GM18502 (cell line): ENCODE measurements around the gene LPGAT1.

Source experiments
- ATAC-seq: cut with Tn5 transposase; IDR thresholded peaks from one replicate; pipeline ENCODE4 v1.9.1; 2021; ENCODE audit warnings: mild to moderate bottlenecking; ENCODE audit not compliant: unreplicated experiment, poor library complexity

LPGAT1 gene

DNA sequence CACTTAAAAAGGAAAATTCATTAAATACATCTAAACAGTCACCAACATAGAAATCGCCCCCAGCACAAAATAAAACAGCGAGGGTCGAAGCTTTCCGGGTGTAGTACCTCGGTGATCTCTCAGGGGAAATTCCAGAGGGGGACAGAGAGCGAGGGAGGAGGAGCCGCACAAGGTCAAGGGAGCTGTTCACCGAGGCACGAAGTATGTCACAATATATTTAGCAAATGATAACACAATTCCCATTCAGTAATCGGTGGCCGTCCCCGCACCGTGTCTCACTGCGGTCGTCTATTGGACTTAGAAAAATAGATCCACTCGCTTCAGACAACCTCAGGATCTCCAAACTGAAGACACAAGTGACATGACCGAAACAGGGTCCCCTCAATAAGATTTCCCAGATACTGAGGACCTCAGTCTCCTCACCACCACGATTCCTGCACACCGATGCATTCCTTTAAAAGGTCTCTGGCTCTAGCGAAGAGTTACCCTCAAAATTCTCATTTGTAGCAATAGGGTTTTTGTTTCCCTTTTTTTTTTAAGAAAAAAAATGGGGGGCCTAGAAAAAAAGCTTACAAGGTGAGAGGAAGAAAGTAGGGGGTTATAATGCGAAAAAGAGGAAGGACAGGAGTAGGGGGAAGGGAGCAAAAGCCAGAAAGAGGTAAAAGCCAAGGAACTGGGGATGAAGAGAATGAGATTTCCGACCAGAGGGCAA is 1.1 kb downstream of the LPGAT1 start:
- ATAC-seq, result no peak

DNA sequence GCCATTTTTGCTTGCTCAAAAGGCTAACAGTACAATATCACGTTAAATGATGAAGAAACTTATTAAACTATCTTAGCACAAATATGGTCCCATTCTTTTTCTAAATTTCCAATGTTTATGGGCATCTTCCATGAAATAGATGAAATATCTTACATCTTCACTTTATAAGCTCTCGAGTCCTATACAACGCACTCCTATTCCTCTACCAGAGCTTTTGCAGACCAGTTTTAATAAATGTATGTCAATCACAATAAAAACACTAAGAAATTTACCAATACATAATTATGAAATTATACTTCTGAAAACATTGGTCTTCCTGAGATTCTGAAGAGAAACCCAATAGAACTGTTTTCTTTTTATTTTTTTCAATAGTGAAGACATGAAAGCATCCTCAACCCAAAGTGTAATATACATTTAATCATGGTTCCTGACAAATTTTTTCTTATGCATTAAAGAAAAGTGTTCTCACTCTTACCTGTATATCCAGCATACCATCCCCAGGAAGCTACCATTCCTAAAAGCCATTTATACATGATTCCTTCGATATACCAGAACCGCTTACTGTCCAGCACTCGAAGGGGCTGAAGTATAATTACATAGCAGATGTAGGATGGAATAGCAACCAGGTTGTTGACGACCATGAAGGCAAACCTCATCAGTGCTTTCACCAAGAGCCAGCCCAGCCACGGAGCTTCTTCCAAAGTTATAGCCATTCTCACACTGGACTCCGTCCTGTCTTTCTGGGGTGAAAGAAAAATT is 1.8 kb downstream of the LPGAT1 start:
- no peak for ATAC-seq

DNA sequence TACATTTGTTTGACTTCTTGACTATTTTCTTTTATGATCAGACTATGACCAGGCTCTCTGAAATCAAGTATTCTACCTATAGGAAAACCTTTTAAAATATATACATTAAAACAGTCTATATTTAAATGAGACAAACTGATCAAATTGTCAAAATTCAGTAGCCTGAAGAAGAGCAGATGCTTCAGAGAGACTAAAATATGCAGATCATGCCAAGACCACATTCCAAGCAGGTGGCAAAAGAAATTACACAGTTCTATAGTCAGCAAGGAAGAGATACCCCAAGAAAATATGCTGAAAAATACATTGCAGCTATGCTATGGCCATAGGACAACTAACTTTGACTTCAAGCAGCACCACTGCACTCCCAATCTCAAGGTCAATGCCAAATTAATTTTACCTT is 3.5 kb downstream of the LPGAT1 start:
- ATAC-seq, result no peak

DNA sequence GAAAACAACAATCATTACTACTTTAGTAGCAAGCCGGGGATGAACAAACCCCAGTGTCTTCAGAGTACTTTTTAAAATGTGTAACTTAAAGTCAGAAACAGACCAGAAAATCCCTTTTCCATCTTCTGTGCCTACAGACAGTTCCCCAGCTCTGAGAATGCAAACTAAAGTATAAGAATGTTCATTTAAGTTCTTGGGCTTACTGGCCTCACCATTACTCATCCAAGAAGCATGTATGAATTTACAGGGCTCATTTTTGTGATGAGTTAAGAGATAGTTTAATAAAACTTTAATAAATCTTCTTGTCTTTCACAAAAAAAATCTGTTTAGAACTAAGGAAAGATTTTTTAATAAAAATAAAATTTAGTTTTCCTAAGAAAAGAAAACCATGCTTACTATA is 4.6 kb downstream of the LPGAT1 start:
- ATAC-seq, result no peak

DNA sequence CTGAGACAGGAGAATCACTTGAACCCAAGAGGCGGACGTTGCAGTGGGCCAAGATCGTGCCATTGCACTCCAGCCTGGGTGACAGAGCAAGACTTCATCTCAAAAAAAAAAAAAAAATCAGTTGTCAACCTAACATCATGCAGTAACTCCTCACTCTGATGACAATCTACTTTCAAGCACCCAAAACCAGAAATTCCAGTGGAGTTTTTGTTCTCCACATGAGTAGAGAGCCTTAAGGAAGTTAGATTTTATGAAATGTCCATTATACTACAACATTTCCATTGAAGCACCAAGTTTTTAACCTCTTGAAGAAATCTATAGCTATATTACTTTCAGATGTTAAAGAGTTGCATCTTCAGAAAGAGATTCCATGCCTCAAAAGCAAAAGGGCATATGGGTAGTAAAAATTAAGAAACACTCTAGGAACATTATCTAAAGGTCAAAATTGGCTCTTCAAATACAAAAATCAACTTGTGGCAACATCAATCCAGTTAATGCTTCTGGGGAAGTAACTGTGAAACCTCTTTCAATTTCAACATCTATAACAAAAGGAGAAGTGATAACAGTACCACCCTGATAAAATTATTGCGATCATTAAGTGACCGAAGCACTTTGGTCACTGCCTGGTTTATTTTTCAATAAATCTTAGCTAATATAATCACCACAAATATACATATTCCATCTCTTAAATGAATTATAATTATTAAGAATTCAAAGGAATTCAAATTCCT is 7.7 kb downstream of the LPGAT1 start:
- ATAC-seq, result no peak

DNA sequence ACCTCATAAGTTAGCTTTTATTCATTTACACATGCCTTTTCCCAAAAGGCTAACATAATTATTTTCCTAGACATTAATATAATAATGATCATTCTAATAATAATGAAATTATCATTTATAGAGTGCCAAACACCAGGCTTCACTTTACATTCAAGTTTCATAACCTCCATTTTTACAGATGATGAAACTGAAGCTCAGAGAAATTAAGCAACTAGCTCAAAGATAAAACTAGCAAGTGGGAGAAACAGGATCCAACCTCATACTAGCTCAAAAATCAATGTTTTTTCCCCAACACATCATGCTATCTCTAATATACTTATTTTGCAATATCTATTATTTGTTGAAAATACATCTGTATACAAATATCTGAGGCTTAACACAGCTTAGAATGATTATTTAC is 14.0 kb downstream of the LPGAT1 start:
- no peak for ATAC-seq

DNA sequence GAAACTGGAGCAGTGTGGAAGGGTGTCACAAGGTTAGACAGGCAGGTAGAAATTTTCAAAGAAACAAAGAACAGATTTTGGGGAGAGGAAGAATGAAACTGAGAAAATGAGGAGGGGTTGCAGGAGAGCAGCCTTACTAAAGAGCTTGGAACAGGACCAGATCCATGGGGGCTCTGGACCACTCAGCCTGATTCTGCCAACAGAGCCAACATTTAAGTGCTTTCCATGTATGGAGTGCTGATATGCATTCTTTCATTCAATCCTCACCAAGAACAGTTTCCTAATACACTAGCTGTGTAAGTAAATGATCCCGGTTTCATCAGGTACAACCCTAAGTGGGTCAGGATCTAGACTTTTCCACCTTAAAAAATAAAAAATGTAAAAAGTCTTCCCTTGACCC is 16.2 kb downstream of the LPGAT1 start:
- no peak for ATAC-seq

DNA sequence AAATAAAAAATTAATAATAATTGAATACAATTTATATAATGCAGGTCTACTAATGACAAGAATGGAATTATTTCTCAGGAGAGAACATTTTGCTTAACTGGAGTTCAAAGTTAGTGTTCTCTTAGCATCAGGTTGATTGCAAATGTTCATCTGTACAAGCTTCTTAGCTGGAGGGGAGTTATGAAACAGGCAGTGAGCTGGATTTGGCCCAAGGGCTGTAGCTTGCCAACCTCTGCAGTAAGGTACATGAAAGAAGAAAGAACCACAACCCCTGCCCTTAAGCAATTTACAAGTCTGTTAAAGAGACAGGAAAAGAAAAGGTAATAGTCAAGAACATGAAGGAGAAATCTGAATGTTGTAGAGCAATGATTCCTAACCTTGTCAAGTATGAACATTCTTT is 17.0 kb downstream of the LPGAT1 start:
- ATAC-seq, result no peak

DNA sequence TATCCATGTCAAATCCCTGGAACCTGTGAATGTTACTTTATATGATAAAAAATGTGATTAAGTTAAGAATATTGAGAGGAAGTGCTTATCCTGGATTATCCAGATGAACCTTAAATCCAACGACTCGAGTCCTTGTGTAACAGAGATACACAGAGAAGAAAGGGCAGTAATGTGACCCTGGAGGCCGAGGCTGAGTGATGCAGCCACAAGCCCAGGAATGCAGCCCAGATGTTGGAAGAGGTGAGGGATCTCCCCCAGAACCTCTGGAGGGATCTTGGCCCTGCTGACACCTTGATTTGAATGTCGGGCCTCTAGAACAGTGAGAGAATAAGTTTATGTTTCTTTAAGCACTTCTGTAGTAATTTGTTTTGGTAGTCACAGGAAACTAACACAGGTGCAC is 18.0 kb downstream of the LPGAT1 start:
- ATAC-seq, result no peak

DNA sequence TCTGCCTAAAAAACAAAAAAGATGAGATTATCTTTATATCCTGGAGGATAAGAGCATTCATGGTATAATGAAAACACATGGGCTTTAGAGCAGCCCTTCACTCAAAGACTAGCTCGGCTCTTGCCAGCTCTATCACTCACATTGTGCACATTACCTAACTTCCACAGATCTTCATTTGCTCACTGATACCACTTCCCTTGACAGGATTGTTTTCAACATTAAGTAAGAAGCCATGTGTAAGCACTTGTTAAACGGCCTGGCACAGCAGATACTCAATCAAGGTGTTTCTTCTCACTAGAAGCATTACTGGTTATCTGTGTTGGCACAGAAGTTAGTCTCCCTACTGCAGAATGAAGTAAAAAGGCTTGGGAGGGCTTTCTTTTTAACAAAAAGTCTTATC is 18.7 kb downstream of the LPGAT1 start:
- no peak for ATAC-seq

DNA sequence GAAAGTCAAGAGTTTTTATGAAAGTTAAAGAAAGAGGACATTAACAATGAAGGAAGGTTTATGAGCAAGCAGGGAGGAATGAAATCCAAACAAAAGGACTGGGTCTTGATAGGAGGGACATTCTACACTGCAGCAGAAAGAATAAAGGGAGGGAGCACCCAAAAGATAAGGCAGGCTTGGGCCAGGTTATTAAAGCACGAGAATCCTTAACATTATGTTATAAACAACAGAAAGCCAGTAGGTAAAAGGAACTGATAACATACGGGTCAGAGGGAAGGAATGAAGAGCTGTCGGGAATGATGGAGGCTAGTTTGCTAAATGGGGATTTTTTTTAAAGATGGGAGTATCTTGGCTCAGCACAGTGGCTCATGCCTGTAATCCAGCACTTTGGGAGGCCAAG is 19.4 kb downstream of the LPGAT1 start:
- ATAC-seq, result no peak

DNA sequence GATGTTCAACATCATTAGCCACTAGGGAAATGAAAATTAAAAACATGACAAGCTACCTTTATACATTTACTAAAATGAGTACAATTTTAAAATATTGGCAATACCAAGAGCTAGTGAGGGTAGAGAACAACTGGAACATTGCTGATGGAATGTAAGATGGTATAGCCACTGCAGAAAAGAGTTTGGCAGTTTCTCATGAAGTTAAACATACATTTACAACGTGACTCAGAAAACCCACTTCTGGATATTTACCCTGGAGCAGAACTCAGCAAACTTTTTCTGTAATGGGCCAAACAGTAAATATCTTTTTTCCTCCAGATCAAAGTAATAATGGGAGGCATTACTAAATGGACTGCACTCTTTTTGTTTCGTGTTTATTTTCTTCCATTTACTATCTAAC is 22.1 kb downstream of the LPGAT1 start:
- ATAC-seq, result no peak

DNA sequence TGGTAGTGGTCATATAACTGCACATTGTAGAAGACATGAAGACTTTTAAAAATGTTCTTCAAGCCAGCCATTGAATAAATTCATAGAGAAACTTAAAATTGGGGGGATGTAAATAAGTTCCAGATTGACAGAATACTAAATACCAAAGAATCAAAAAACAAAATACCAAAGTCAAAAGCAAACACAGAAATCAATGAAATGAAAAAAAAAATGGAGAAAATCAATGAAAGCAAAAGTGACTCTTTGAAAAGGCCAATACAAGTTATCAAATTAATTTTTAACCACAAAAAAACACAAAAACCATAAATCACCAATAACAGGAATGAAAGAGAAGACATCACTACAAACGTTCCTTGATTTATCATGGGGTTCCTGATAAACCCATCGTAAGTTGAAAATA is 25.6 kb downstream of the LPGAT1 start:
- no peak for ATAC-seq

DNA sequence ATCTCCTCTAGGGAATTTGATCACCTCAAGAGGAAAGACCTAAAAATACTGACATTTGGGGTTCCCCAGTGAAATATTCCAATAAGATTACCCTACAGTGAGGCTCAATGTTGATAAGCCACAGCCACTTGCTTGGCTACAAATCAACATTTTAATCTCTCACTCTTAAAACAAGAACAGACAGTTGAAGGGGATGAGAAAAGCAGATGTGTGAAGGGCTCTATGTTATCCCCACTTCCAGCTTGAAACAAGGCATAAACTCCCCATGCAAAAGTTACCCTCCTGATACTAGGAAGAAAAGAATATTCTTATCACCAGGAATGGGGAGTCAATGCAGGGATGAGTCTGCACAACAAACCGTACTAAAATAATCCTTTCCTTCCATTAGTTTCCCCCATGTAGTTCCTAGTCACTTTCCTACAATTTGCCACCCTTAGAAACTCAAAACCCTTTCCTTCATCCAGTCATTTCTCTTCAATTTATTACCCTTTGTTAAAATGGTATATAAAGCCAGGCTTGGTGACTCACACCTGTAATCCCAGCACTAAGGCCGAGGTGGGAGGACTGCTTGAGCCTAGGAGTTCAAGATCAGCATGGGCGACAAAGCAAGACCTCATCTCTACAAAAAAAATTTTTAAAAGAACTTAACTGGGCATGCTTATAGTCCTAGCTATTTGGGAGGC is 29.5 kb downstream of the LPGAT1 start:
- no peak for ATAC-seq

DNA sequence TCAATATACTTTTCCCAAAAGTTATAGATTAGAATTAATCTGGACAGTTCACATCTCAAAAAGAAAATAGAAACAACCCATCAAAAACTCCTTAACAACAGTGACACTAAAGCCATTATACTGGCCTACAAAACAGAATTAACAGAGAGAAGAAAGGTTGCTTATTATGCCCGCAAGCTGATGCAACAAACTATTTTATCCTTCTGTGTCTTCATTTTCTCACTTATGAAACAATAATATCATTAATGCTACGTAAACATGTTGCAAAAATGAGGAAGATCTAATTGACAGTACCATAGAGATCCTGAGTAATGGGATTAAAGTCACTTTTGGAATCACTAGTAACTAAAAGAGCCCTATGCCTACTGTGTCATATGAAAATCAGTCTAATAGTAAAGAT is 32.6 kb downstream of the LPGAT1 start:
- ATAC-seq, result no peak

DNA sequence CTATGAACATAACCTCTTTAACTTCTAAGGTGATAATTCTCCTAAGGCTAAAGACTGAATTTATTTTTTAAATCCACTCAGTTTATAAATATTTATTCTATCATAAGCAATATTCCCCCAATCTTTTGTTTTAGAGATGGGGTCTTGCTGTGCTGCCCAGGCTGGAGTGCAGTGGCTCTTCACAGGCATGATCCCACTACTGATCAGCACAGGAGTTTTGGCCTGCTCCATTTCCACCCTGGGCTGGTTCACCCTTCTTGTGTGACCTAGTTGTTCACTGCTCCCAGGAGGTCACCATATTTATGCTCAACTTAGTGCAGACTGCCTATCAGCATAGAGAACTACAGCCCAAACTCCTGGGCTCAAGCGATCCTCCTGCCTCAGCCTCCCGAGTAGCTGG is 38.6 kb downstream of the LPGAT1 start:
- no peak for ATAC-seq

DNA sequence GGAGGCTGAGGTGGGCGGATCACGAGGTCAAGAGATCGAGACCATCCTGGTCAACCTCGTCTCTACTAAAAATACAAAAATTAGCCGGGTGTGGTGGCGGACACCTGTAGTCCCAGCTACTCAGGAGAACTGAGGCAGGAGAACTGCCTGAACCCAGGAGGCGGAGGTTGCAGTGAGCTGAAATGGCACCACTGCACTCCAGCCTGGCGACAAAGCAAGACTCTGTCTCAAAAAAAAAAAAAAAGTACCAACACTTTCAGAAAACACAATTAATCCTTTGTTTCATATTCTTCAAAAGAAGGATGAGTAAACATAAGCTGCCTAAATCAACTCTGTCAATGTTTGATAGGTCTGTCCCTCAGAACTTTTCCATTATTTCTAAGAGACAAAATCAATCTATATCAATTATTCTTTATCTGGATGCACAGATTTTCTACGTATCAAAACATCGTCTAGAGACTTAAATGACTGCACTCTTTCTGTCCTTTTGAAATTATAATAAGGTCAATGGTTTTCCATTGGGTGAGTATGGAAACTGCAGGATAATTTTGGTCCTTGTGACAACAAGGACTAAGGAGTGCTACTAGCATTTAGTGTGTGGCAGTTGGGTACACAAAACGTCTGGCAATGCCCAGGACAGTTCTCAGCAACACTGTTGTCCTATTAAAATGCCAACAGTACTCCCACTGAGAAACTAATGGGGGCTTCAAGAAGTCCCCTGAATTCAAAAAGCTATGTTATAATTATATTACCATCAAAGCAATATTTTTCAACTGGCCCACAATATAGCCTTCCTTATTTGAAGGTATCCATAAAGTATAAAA is 40.7 kb downstream of the LPGAT1 start:
- ATAC-seq, result no peak

DNA sequence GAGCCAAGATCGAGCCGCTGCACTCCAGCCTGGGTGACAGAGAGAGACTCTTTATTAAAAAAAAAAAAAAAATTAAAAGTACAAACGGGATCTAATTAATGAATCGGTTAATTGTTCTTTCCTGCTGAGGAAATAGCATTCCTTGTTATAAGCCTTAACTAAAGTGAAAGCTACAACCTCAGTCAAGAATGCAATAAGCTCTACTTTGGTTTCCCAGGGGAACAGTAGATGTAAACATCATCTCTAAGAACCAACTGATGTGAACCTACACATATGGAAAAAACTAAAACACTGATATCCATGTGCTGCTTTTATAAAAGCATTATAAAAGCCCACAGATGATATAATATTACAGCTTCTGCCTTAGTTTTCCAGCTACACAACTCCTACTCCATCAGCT is 41.9 kb downstream of the LPGAT1 start:
- ATAC-seq, result no peak

DNA sequence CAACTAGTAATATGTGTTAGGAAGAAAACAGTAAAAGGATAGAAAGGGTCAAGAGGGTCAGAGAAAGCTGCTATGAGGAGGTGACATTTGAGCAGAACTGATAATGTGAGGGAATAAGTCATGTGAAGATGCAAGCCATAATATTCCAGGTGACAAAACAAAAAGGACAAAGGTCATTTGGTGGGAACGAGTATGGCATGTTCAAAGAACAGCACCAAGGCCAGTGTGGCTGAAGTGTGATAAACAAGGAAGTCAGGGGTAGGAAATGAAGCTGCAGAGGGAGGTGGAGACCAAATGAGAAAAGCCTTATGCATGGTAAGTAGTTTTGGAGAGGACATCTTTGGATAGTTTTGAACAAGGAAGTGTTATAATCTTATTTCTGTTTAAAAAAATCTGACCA is 46.7 kb downstream of the LPGAT1 start:
- ATAC-seq, result no peak

DNA sequence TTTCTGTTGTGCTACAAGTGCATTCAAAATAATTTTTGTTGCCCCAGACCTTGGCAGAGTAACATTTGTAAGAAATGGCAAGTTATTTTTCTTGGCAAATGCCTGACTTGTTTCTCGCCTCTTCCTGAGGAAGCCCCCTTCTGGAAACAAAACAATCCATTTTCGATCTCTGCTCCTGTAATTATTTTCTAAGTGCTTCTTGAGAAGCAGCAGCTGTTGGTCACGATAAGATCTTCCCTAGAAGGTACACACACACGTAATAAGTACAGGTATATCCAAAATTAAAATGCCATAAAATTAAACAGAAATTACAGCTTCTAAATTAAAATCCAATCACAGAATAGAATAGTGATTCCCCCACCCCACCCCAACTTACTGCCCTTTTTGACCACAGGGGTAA is 47.3 kb downstream of the LPGAT1 start:
- no peak for ATAC-seq
